Progenitor cell of endocrine pancreas (in vitro differentiated cells): ENCODE results near the gene FARS2. TPM values are rescaled to one million over a fixed set of nuclear protein-coding genes. Genes with fewer than 3 reads are reported as not detected.

Experiments
- DNase-seq: peaks from one replicate; pipeline ENCODE4 v3.0.0; 2021; ENCODE audit warnings: low spot score; ENCODE audit not compliant: unreplicated experiment
- H3K27ac Mint-ChIP-seq: 2 replicates; pipeline ENCODE4 v1.8.0; 2021; ENCODE audit warnings: mild to moderate bottlenecking, moderate library complexity, mixed read lengths
- H3K27me3 Mint-ChIP-seq: 2 replicates; pipeline ENCODE4 v1.8.0; 2021; ENCODE audit warnings: mixed read lengths
- H3K36me3 Mint-ChIP-seq: 2 replicates; pipeline ENCODE4 v1.8.0; 2022; ENCODE audit warnings: mixed read lengths; ENCODE audit not compliant: insufficient read depth
- H3K4me1 Mint-ChIP-seq: 2 replicates; pipeline ENCODE4 v1.8.0; 2021; ENCODE audit warnings: low read depth, mixed read lengths
- H3K4me3 Mint-ChIP-seq: 2 replicates; pipeline ENCODE4 v1.8.0; 2021; ENCODE audit warnings: low read depth, mild to moderate bottlenecking, moderate library complexity, mixed read lengths
- H3K9me3 Mint-ChIP-seq: 2 replicates; pipeline ENCODE4 v1.8.0; 2021; ENCODE audit warnings: low read depth, mixed read lengths
- CTCF ChIP-seq: fragments of 200-600 bp; sonication (generic); IDR thresholded peaks from one replicate; pipeline ENCODE4 v1.5.0; 2021; ENCODE audit warnings: antibody characterized with exemption, mild to moderate bottlenecking; ENCODE audit not compliant: unreplicated experiment
- total RNA-seq: library from RNA; stranded (reverse); gene quantifications from 2 replicates; pipeline ENCODE4 v1.2.1, GENCODE V29; 2021

FARS2 gene
- total RNA-seq, 1 donor from 2014 or later = 20.8 TPM

GRCh38 chr6:5230081-5230480 lies 31.2 kb upstream of the FARS2 start:
- Mint-ChIP-seq H3K4me3 (no peak overlapping the region), H3K27me3 (no peaks in the 10 kb centered on the region), H3K36me3 (no peaks in the 10 kb centered on the region), H3K27ac (no peak overlapping the region), H3K9me3 (no peaks in the 10 kb centered on the region), H3K4me1 (no peaks in the 10 kb centered on the region)
- TF ChIP-seq CTCF = no peak
- DNase-seq = no peak

- TF ChIP-seq CTCF = no peak
- DNase-seq = no peak
Observed at GRCh38 chr6:5231289-5231688, 30.0 kb upstream of the FARS2 start.

GRCh38 chr6:5234874-5235273 lies 26.4 kb upstream of the FARS2 start:
- H3K4me1 Mint-ChIP-seq = no peaks in the 10 kb centered on the region
- H3K27me3 Mint-ChIP-seq = no peaks in the 10 kb centered on the region
- no peak overlapping the region for H3K27ac Mint-ChIP-seq
- no peak for TF ChIP-seq CTCF
- no peaks in the 10 kb centered on the region for H3K36me3 Mint-ChIP-seq
- H3K9me3 Mint-ChIP-seq = no peaks in the 10 kb centered on the region
- no peak overlapping the region for H3K4me3 Mint-ChIP-seq
- DNase-seq = no peak

More at GRCh38 chr6:5231289-5231688, 30.0 kb upstream of the FARS2 start:
- no peak overlapping the region for H3K27ac Mint-ChIP-seq
- H3K36me3 Mint-ChIP-seq = no peaks in the 10 kb centered on the region
- H3K27me3 Mint-ChIP-seq = no peaks in the 10 kb centered on the region
- no peak overlapping the region for H3K4me3 Mint-ChIP-seq
- no peaks in the 10 kb centered on the region for H3K9me3 Mint-ChIP-seq
- no peaks in the 10 kb centered on the region for H3K4me1 Mint-ChIP-seq

GRCh38 chr6:5235830-5236229 lies 25.5 kb upstream of the FARS2 start:
- Mint-ChIP-seq H3K36me3 (no peaks in the 10 kb centered on the region), H3K27me3 (no peaks in the 10 kb centered on the region), H3K4me3 (no peak overlapping the region), H3K4me1 (no peaks in the 10 kb centered on the region), H3K9me3 (no peaks in the 10 kb centered on the region), H3K27ac (no peak overlapping the region)
- DNase-seq = no peak
- no peak for TF ChIP-seq CTCF

- DNase-seq = no peak
- no peak overlapping the region for H3K27ac Mint-ChIP-seq
- H3K4me1 Mint-ChIP-seq = no peaks in the 10 kb centered on the region
- H3K27me3 Mint-ChIP-seq = no peaks in the 10 kb centered on the region
- no peak overlapping the region for H3K4me3 Mint-ChIP-seq
- no peaks in the 10 kb centered on the region for H3K9me3 Mint-ChIP-seq
- TF ChIP-seq CTCF = no peak
- no peaks in the 10 kb centered on the region for H3K36me3 Mint-ChIP-seq
Observed at GRCh38 chr6:5237805-5238204, 23.5 kb upstream of the FARS2 start.
